Stimulated activated CD4-positive, alpha-beta T cell treated with anti-CD3 and anti-CD28 coated beads, Interleukin-15, amount 100 ng/mL, for 24 hours (primary cell): ENCODE measurements around the gene GGNBP2.

Source experiments
- DNase-seq: peaks from one replicate; pipeline ENCODE4 v3.0.0-alpha.2; 2020

The GGNBP2 gene

GRCh38 chr17:36515837-36516236 is 28.9 kb upstream of the GGNBP2 start:
- no peak for DNase-seq

GRCh38 chr17:36523113-36523512 is 21.6 kb upstream of the GGNBP2 start:
- no peak for DNase-seq

- peak; percentile 32 for DNase-seq
Measured at GRCh38 chr17:36524428-36524876, 20.3 kb upstream of the GGNBP2 start.

- no peak for DNase-seq
Measured at GRCh38 chr17:36525113-36525512, 19.6 kb upstream of the GGNBP2 start.

GRCh38 chr17:36525888-36526287 is 18.8 kb upstream of the GGNBP2 start:
- no peak for DNase-seq

- DNase-seq, result no peak
Measured at GRCh38 chr17:36527621-36528250, 17.0 kb upstream of the GGNBP2 start.

GRCh38 chr17:36529121-36529520 is 15.6 kb upstream of the GGNBP2 start:
- DNase-seq, result no peak

- no peak for DNase-seq
Measured at GRCh38 chr17:36532435-36532975, 12.2 kb upstream of the GGNBP2 start.

- peak; percentile 77 for DNase-seq
Measured at GRCh38 chr17:36533935-36534839, 10.5 kb upstream of the GGNBP2 start.

- peak; percentile 93 for DNase-seq
Measured at GRCh38 chr17:36534840-36535668, 9.7 kb upstream of the GGNBP2 start, which contains the start of the genes MYO19 and PIGW. MYO19 (minus strand) TSS chr17:36534868; CDS start chr17:36532538, 2,330 bp downstream. PIGW (plus strand) TSS chr17:36534987; CDS start chr17:36537102, 2,115 bp downstream.

GRCh38 chr17:36535669-36536081 is 9.0 kb upstream of the GGNBP2 start:
- DNase-seq, result no peak

GRCh38 chr17:36540696-36541095 is 4.0 kb upstream of the GGNBP2 start:
- no peak for DNase-seq

GRCh38 chr17:36542755-36543154 is 2.0 kb upstream of the GGNBP2 start:
- no peak for DNase-seq

GRCh38 chr17:36544044-36544306 is 744 bp upstream of the GGNBP2 start:
- DNase-seq, result no peak

- no peak for DNase-seq
Measured at GRCh38 chr17:36545077-36545464, 352 bp downstream of the GGNBP2 start.

- peak; percentile 97 for DNase-seq
Measured at GRCh38 chr17:36545465-36546417, 1.0 kb downstream of the GGNBP2 start.

GRCh38 chr17:36546418-36547093 is 1.8 kb downstream of the GGNBP2 start:
- no peak for DNase-seq

GRCh38 chr17:36547776-36548175 is 3.1 kb downstream of the GGNBP2 start:
- DNase-seq, result no peak

GRCh38 chr17:36550491-36551417 is 6.0 kb downstream of the GGNBP2 start:
- no peak for DNase-seq

- no peak for DNase-seq
Measured at GRCh38 chr17:36553459-36553858, 8.7 kb downstream of the GGNBP2 start.
